Anterior cingulate cortex (tissue), 58 donors: ENCODE data around the gene GRIA4.

Experiments used
- DNase-seq, 58 donors: peaks; one replicate each; lab custom pipeline; 2025; lab: John Stamatoyannopoulos, UW

GRIA4 gene

DNA sequence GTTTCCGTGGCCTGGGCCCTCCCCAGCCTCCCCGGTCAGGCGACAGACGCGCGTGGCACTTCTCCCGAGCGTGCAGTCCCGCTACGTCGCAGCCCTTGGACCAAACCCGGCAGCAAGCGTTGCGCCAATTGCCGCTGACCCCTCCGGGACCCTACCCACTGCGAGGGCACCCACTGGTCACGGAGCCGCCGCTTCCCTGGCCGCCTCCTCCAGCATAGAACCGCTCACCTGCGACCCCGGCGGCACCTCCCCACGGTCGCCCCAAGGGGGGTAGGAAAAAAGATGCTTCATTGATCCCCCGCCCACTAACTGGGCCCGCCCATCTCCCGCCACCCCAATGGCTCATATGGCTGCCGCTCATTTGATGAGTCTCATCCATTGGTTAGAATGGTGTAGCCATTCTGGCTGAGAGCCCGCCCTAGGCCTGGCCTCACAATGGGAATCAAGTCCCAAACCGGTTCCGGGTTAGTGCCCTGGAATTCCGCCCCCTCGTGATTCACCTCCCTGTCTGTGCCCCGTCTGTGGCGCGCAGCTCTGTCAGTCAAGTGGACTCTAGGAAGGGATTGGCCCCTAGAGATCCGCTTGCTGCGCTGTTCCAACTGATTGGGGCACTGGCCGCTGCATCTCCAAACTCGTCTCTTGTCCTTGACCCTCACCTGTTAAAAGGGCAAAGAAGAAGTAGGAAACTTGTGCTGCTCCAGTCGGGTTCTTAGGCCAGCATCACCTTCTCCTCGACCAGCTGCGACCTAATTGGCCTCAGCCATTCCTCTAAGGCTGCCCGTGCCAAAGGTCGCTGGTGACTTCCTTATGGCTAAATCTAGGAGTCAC is 412.3 kb downstream of the GRIA4 start, which contains the start of gene MSANTD4:
TSS of gene MSANTD4 (minus strand) at position 274 of the 828 bp plus-strand sequence. CDS start 11,323 bp downstream, outside the sequence.
- DNase-seq, result peak; percentile 88 to 100 (median 99)

DNA sequence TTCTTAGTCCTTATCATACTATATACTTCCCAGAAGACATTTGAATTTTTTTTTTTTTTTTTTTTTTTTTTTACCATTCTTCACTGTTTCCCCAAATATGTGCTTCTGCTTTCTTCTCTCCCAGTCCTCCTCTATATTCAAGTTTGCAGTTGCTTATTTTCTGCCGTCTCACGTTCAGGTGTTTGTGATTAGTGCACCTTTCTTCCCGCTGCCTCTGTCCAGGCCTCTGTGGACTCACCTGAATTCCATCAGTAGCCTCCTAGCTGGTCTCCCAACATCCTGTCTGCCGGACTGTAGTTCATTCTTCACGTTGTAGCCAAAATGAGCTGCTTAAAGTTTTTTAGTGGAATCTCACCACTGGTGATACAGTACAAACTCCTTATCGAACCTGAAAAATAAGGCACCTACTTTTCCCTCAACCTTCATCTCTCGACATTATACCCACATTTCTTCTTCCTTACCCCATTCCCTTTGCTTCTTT is 413.0 kb downstream of the GRIA4 start:
- DNase-seq, result no peak

DNA sequence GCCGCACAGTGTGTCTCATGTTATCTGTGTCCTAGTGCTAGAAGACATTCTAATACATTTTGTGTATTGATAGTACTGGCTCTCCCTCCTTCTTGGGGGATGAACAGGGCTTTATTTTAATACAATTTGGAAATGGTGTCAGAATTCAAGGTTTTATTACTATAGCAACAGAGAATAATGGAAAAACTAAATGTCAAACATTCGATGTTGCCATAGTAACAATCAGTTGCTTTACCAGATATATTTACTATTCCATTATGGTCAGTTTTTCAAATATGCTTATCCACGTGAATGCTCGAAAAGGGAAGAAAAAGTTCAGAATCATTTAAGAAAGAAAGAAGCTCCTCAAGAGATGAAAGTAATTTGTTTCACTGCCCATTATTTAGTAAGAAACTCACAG is 420.7 kb downstream of the GRIA4 start:
- DNase-seq, result no peak

DNA sequence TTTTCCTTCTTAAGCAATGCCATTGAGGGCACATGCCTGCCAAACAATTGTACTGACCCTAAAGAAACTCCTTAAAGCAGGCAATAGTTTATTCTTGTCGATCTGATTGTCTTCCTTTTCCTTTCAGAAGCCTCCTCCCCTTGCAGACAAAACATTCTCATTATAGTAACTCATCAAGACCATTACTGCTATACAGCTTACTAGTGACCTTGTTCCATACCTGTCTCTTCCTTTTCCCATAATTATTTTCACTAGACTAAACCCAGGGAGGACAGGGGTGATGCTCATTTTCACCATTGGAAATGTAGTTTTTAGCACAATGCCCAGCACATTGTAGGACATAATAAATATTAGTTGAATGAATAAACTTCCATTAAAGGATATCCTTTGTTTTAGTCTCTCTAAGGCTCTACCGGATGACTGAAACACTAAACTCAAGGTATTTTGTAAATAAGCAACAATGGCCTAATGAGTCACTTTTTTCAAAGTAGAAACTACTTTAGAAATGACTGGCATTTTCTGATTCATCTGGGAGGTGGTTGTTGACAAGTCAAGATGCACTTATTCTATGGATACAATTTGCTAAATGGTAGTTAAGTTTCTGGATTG is 421.4 kb downstream of the GRIA4 start:
- no peak for DNase-seq
